KOPT-K1 (cell line): ENCODE measurements around the gene PKP1.
A peak's percentile ranks its signal among the peaks of the same experiment; 100 is the strongest.

Source experiments
- H3K27ac ChIP-seq: fragments of 200-600 bp; sonication (generic); 2 replicates; pipeline ENCODE4 v1.5.1; 2016; ENCODE audit warnings: antibody characterized with exemption, mild to moderate bottlenecking, low read depth, low read length; ENCODE audit not compliant: poor library complexity, severe bottlenecking
- H3K36me3 ChIP-seq: fragments of 200-600 bp; sonication (generic); 2 replicates; pipeline ENCODE4 v1.5.1; 2017; ENCODE audit warnings: antibody characterized with exemption, mild to moderate bottlenecking, low read length, moderate library complexity; ENCODE audit not compliant: insufficient read depth
- H3K9me3 ChIP-seq: fragments of 200-600 bp; sonication (generic); 2 replicates; pipeline ENCODE4 v1.5.1; 2017; ENCODE audit warnings: antibody characterized with exemption, low read length, mild to moderate bottlenecking; ENCODE audit not compliant: insufficient read depth, poor library complexity, severe bottlenecking

Gene PKP1

GRCh38 chr1:201332616-201333335 is 49.5 kb downstream of the PKP1 start:
- no peaks in the 10 kb centered on the region for H3K9me3 ChIP-seq
- no peaks in the 10 kb centered on the region for H3K36me3 ChIP-seq
- no peak overlapping the region for H3K27ac ChIP-seq

DNA sequence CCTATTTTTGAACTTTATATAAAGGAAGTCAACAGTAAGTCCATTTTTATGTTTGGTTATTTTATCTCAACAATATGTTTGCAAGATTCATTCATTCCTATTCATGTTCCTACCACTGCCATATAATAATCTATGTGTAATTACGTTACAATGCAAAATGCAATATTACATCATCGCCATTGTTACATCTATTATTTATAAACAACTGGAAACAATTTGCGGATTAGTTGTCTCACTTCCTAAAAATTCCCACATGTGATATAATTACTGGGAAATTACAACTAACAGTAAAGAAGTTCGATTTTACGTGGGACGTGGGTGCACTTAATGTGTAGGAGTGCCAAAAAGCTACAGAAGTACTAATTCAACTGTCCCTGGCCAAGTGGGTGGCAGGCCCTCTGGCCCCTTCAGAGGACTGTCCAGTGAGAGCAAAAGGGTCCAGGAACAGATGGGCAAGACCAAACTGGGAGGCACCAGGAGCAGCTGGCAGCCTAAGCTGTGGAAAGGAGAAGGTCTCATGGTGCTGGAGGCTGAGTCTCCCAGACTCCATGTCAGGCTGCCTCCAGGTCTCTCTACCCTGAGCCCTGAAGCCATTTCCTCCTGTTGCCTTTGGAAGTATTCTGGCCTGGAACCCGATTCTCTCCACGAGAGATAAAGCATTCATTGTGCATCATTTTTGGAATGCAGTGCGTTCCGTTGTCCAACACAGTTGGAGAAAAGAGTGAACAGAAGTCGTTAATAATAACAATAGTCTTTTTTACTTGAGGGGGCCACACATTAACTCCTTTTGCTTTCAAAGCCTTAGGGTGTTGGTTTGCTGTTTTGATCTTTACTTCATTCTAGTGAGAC is 51.2 kb downstream of the PKP1 start:
- Histone ChIP-seq H3K36me3 (no peaks in the 10 kb centered on the region), H3K27ac (no peak overlapping the region), H3K9me3 (no peaks in the 10 kb centered on the region)

DNA sequence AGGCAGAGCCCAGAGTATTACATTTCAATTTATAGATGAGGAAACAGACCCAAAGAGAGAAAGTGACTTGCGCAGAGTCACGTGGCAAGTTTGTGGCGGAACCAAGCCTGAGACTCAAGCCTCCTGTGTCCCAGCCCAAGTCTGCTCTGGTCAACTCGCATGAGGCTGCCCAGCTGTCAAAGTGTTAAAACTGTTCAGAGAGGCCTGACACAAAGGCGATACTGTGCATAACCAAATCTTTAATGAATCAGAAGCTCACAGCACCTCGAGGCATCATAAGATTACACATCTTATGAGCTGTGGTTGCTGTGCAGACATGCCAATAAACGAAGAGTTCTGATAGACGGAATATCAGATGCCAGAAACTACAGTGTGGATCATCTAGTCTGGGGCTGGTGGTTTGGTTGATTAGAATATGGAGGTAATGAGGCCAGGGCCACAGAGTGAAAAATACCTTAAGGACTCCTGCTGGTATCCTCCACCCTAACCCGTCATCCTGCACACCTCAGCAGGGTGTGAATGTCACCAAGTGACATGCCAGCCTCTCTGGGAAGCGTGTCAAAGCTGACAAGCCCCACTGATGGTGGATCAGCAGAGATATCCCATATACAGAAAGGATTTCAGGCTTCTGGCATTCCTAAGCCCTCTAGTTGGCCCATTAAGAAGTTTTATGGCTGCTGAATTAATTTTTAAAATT is 52.0 kb downstream of the PKP1 start:
- H3K27ac ChIP-seq, result no peak overlapping the region
- no peaks in the 10 kb centered on the region for H3K36me3 ChIP-seq
- H3K9me3 ChIP-seq, result no peaks in the 10 kb centered on the region

GRCh38 chr1:201335901-201336300 is 52.6 kb downstream of the PKP1 start:
- no peaks in the 10 kb centered on the region for H3K9me3 ChIP-seq
- H3K27ac ChIP-seq, result no peak overlapping the region
- no peaks in the 10 kb centered on the region for H3K36me3 ChIP-seq

DNA sequence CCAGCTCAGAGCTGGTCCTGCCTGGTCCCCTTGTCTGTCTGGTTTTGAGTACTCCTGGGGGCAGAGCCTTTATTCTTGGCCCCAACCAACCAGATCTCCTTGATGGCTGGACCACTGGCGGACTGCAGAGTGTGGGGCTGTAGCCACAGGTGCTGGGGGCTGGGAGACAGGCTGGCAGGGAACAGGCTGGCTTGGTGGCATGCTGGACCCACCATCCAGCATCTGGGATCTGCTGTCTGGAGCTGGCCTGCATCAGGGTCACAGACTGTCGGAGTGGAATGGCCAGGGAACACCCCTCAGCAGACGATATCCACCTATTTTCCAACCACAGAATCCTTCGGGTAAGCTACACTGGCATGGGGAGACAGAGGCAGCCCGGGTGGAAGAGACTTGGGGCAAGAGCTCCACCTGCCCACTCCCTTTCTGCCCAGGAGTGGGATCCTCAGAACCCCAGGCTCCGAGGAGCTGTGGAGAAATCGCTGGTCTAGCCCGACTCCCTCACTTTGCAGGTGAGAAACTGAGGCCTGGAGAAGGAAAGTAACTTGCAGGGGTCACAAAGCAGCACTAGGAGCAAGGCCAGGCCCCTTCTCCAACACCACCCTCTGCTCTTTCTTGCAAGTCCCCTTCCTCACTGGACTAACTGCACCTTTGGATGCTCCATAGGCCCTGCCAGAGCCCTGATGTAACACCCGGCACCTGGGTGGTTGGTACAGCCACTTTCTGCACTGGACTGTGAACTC is 53.6 kb downstream of the PKP1 start:
- Histone ChIP-seq H3K9me3 (peaks cover 1% of the 10 kb centered on the region), H3K27ac (no peak overlapping the region), H3K36me3 (no peaks in the 10 kb centered on the region)

- Histone ChIP-seq H3K36me3 (no peaks in the 10 kb centered on the region), H3K27ac (no peak overlapping the region), H3K9me3 (peaks cover 5% of the 10 kb centered on the region)
Observed at GRCh38 chr1:201341377-201341776, 58.1 kb downstream of the PKP1 start.

GRCh38 chr1:201344206-201345080 is 61.1 kb downstream of the PKP1 start:
- Histone ChIP-seq H3K9me3 (peaks cover 5% of the 10 kb centered on the region), H3K27ac (peak overlapping the region; percentile 19), H3K36me3 (no peaks in the 10 kb centered on the region)

GRCh38 chr1:201345081-201345355 is 61.7 kb downstream of the PKP1 start:
- Histone ChIP-seq H3K9me3 (peaks cover 5% of the 10 kb centered on the region), H3K27ac (peak overlapping the region; percentile 19), H3K36me3 (no peaks in the 10 kb centered on the region)

DNA sequence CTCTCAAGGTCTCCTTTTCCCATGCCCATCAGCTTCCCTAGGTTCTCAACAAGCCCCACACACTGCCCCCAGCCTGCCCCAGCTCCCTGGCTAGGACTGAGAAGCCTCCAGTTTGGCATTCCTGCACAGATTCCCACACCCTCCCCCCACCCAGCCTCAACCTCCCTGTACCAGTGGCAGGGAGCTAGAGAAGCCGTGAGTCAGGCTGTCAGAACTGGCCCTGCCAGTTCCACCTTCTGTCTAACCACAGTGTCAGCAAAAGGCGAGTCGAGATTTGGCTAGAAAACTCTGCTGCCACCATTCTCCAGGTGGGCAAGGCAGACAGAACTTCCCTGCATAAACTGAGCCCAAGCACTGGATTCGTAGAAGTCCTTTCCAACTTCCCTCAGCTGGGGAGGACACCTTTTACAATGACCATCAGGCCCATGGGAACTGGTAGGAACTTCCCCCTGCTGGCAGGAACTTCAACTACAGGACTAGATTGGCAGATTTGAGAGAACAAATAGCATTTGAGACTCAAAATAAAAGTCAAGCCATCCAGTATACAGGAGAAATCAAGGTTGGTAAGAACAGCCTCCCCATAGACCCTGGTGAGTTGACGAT is 63.1 kb downstream of the PKP1 start:
- H3K9me3 ChIP-seq, result peaks cover 5% of the 10 kb centered on the region
- no peaks in the 10 kb centered on the region for H3K36me3 ChIP-seq
- H3K27ac ChIP-seq, result no peak overlapping the region

GRCh38 chr1:201346987-201347386 is 63.7 kb downstream of the PKP1 start:
- H3K9me3 ChIP-seq, result peaks cover 3% of the 10 kb centered on the region
- H3K27ac ChIP-seq, result no peak overlapping the region
- no peaks in the 10 kb centered on the region for H3K36me3 ChIP-seq

DNA sequence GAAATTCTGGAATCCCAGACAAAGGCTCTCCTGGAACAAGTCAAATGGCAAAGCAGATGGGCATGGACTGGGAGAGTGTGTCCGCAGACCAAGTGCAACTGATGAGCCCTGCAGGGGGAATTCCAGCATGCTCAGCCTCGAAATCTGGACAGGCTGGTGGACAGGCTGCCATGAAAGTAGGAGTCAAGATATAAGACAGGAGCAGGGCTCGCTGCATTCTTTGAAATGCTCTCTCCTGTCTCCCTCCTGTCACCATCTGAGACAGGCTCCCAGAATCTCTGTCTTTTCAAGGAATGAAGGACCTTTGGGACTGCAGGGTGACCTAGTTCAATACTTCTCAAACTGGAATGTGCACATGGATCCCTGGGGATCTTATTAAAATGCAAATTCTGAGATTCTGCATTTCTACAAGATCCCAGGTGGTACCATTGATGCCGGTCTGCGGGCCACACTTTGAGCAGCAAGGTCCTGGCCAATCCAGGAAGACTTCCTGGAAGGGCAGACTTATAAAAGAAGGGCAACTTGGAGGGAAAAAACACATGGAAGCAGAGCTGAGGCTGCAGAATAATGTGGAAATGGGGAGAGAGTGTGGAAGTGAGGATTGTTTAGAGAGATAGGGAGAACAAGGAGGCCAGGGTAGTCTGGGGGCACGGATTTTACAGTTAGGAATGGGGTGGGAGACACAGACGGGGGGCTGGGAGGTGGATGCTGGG is 64.3 kb downstream of the PKP1 start:
- Histone ChIP-seq H3K36me3 (no peaks in the 10 kb centered on the region), H3K9me3 (no peaks in the 10 kb centered on the region), H3K27ac (no peak overlapping the region)

DNA sequence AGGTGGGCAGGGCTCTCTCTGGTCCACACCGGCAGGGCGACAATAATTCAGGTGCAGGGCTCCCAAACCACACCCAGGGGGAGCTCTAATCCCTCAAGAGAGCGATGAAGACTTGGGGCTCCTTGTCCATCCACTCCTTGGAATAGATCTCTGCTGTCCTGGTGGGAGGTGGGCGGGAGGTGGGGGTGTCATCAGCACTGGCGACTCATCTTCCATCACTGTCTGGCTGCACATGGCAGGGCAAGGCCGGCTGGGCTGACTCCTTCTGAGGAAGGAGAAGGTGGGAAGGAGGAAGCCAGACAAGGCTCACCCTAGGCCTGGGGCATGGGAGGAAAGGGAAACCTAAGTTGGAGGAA is 64.9 kb downstream of the PKP1 start:
- H3K9me3 ChIP-seq, result no peaks in the 10 kb centered on the region
- no peaks in the 10 kb centered on the region for H3K36me3 ChIP-seq
- H3K27ac ChIP-seq, result no peak overlapping the region

DNA sequence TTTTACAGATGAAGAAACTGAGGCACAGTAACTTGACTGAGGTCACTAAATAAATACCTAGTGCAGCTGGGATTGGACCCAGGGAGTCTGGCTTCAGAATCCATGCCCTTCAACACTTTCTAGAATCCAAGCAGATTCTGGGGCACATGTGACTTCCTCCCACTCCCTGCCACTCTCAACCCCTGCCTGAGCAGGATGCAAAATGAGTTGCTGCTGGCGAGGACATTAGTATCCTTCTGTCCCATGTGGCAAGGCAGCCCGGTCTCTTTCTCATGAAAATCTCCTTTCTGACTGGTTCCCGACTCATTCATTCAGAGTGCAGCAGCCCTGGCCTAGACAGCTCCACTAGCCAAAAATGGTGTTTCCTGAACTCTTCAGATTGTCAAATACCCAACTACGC is 65.8 kb downstream of the PKP1 start:
- H3K27ac ChIP-seq, result no peak overlapping the region
- H3K9me3 ChIP-seq, result no peaks in the 10 kb centered on the region
- no peaks in the 10 kb centered on the region for H3K36me3 ChIP-seq
